Measurements from ENCODE around the gene CLIC4.

GRCh38 chr1:24884751-24885150 lies 139.5 kb downstream of the CLIC4 start:
- TF ChIP-seq TCF4 (CRISPR knock-in tag; IDR thresholded peaks at IDR 0.05; ENCODE audit: borderline replicate concordance): no peak
- TF ChIP-seq OSR1 (CRISPR knock-in tag; IDR thresholded peaks at IDR 0.05): no peak
- no peak for TF ChIP-seq PATZ1 (CRISPR knock-in tag; IDR thresholded peaks at IDR 0.05; ENCODE audit: borderline replicate concordance)
- no peak for TF ChIP-seq CSRNP3 (CRISPR knock-in tag; IDR thresholded peaks at IDR 0.05)
- TF ChIP-seq BACH2 (CRISPR knock-in tag; IDR thresholded peaks at IDR 0.05; ENCODE audit: borderline replicate concordance): no peak
- TF ChIP-seq ESRRG (CRISPR knock-in tag; IDR thresholded peaks at IDR 0.05): no peak
